GM23248 (cell line): Measurements from ENCODE around the gene SMIM34.
"Not testable (repeated sequence)": the region's sequence is repeated elsewhere in the genome, so short reads cannot be mapped to it uniquely, and the experiment has no call there.

ENCODE experiments used
- EZH2 ChIP-seq: fragments of 200-600 bp; sonication (generic); IDR thresholded peaks from 2 replicates; pipeline ENCODE4 v1.6.1; 2018; ENCODE audit warnings: antibody characterized with exemption, mild to moderate bottlenecking; ENCODE audit not compliant: insufficient read depth, poor library complexity, severe bottlenecking
- EZH2phosphoT487 ChIP-seq: fragments of 200-600 bp; sonication (generic); IDR thresholded peaks from 2 replicates; pipeline ENCODE4 v1.6.1; 2018; ENCODE audit warnings: antibody characterized with exemption, moderate library complexity, mild to moderate bottlenecking, low read depth; ENCODE audit not compliant: insufficient read depth

GRCh38 chr21:34375619-34375972 is 48.2 kb downstream of the SMIM34 start:
- not testable (repeated sequence) for TF ChIP-seq EZH2phosphoT487, EZH2
